ENCODE data around the gene VWA5B2.

Gene VWA5B2

DNA sequence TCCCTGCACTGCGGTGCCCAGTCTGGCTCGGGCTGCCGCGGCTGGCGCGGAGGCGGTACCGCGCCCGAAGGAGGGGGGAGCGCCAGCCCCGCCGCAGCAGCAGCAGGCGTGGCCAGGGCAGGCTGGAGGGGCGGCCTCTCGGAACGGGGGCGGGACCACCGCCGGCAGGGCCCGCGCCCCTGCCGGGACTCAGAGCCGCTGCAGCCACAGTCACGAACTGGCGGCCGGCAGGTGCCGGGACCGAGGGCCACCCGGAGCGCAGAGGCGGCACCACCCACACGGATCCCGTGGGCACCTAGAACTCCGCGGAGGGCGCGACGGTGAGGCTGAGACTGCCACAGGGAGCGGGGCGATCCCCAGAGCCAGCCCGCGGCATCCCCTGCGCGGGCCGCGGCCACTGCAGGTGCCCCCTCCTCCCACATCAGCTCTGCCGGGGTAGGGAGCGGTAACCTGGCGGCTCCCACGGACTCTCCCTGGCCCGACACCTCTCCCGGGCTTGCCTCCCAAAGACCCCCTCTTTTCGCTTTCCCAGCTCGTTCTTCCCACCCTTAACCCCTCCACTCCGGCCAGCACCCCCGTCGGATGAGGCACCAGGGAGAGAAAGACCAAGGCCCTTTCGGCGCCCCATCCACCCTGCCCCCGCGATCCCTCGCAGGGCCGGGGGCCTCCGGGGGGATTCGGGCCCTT is at the start of gene VWA5B2 (continued):
- TF ChIP-seq, protein P1, sequence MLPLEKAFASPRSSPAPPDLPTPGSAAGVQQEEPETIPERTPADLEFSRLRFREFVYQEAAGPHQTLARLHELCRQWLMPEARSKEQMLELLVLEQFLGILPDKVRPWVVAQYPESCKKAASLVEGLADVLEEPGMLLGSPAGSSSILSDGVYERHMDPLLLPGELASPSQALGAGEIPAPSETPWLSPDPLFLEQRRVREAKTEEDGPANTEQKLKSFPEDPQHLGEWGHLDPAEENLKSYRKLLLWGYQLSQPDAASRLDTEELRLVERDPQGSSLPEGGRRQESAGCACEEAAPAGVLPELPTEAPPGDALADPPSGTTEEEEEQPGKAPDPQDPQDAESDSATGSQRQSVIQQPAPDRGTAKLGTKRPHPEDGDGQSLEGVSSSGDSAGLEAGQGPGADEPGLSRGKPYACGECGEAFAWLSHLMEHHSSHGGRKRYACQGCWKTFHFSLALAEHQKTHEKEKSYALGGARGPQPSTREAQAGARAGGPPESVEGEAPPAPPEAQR (tag by site-specific recombination; IDR thresholded peaks at IDR 0.05): no peak
- TF ChIP-seq, protein P2, sequence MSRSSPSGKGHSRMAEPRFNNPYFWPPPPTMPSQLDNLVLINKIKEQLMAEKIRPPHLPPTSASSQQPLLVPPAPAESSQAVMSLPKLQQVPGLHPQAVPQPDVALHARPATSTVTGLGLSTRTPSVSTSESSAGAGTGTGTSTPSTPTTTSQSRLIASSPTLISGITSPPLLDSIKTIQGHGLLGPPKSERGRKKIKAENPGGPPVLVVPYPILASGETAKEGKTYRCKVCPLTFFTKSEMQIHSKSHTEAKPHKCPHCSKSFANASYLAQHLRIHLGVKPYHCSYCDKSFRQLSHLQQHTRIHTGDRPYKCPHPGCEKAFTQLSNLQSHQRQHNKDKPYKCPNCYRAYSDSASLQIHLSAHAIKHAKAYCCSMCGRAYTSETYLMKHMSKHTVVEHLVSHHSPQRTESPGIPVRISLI (tag by site-specific recombination; IDR thresholded peaks at IDR 0.05): no peak
- TF ChIP-seq, protein P3, sequence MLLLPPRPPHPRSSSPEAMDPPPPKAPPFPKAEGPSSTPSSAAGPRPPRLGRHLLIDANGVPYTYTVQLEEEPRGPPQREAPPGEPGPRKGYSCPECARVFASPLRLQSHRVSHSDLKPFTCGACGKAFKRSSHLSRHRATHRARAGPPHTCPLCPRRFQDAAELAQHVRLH (tag by site-specific recombination; IDR thresholded peaks at IDR 0.05): no peak
- TF ChIP-seq, protein P4, sequence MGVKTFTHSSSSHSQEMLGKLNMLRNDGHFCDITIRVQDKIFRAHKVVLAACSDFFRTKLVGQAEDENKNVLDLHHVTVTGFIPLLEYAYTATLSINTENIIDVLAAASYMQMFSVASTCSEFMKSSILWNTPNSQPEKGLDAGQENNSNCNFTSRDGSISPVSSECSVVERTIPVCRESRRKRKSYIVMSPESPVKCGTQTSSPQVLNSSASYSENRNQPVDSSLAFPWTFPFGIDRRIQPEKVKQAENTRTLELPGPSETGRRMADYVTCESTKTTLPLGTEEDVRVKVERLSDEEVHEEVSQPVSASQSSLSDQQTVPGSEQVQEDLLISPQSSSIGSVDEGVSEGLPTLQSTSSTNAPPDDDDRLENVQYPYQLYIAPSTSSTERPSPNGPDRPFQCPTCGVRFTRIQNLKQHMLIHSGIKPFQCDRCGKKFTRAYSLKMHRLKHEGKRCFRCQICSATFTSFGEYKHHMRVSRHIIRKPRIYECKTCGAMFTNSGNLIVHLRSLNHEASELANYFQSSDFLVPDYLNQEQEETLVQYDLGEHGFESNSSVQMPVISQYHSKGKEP (tag by site-specific recombination; IDR thresholded peaks at IDR 0.05): no peak
- TF ChIP-seq ZNF548 (tag by site-specific recombination; IDR thresholded peaks at IDR 0.05): no peak
- 0 out of 2 replicates have a peak, but pooled peaks have one; percentile 14 for TF ChIP-seq BCL11B (tag by site-specific recombination; IDR thresholded peaks at IDR 0.05; ENCODE audit: low read depth)
- TF ChIP-seq, protein P5, sequence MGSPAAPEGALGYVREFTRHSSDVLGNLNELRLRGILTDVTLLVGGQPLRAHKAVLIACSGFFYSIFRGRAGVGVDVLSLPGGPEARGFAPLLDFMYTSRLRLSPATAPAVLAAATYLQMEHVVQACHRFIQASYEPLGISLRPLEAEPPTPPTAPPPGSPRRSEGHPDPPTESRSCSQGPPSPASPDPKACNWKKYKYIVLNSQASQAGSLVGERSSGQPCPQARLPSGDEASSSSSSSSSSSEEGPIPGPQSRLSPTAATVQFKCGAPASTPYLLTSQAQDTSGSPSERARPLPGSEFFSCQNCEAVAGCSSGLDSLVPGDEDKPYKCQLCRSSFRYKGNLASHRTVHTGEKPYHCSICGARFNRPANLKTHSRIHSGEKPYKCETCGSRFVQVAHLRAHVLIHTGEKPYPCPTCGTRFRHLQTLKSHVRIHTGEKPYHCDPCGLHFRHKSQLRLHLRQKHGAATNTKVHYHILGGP (tag by site-specific recombination; IDR thresholded peaks at IDR 0.05): no peak
- no peak for TF ChIP-seq ZNF354C (tag by site-specific recombination; IDR thresholded peaks at IDR 0.05; ENCODE audit: borderline replicate concordance, low read depth)
- TF ChIP-seq KLF9 (tag by site-specific recombination; IDR thresholded peaks at IDR 0.05; ENCODE audit: low read depth): peak; percentile 55; the same call in 1 of the 2 replicates
- no peak for TF ChIP-seq ZBTB21 (tag by site-specific recombination; IDR thresholded peaks at IDR 0.05)
- no peak for TF ChIP-seq OVOL3 (tag by site-specific recombination; IDR thresholded peaks at IDR 0.05)
- TF ChIP-seq GLI2 (tag by site-specific recombination; IDR thresholded peaks at IDR 0.05; ENCODE audit: borderline replicate concordance, low read depth): no peak
- TF ChIP-seq, protein P6, sequence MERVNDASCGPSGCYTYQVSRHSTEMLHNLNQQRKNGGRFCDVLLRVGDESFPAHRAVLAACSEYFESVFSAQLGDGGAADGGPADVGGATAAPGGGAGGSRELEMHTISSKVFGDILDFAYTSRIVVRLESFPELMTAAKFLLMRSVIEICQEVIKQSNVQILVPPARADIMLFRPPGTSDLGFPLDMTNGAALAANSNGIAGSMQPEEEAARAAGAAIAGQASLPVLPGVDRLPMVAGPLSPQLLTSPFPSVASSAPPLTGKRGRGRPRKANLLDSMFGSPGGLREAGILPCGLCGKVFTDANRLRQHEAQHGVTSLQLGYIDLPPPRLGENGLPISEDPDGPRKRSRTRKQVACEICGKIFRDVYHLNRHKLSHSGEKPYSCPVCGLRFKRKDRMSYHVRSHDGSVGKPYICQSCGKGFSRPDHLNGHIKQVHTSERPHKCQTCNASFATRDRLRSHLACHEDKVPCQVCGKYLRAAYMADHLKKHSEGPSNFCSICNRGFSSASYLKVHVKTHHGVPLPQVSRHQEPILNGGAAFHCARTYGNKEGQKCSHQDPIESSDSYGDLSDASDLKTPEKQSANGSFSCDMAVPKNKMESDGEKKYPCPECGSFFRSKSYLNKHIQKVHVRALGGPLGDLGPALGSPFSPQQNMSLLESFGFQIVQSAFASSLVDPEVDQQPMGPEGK (tag by site-specific recombination; IDR thresholded peaks at IDR 0.05): peak; percentile 71
- 0 out of 2 replicates have a peak, but pooled peaks have one; percentile 27 for TF ChIP-seq ZNF561 (tag by site-specific recombination; IDR thresholded peaks at IDR 0.05; ENCODE audit: borderline replicate concordance)
- TF ChIP-seq, protein P7, sequence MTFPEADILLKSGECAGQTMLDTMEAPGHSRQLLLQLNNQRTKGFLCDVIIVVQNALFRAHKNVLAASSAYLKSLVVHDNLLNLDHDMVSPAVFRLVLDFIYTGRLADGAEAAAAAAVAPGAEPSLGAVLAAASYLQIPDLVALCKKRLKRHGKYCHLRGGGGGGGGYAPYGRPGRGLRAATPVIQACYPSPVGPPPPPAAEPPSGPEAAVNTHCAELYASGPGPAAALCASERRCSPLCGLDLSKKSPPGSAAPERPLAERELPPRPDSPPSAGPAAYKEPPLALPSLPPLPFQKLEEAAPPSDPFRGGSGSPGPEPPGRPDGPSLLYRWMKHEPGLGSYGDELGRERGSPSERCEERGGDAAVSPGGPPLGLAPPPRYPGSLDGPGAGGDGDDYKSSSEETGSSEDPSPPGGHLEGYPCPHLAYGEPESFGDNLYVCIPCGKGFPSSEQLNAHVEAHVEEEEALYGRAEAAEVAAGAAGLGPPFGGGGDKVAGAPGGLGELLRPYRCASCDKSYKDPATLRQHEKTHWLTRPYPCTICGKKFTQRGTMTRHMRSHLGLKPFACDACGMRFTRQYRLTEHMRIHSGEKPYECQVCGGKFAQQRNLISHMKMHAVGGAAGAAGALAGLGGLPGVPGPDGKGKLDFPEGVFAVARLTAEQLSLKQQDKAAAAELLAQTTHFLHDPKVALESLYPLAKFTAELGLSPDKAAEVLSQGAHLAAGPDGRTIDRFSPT (tag by site-specific recombination; IDR thresholded peaks at IDR 0.05): peak; percentile 67; the same call in 1 of the 2 replicates
- peak; percentile 68; the same call in 1 of the 2 replicates for TF ChIP-seq ZNF660 (tag by site-specific recombination; IDR thresholded peaks at IDR 0.05)
- TF ChIP-seq ZNF501 (tag by site-specific recombination; IDR thresholded peaks at IDR 0.05): peak; percentile 56; the same call in 1 of the 2 replicates
- TF ChIP-seq ZNF146 (tag by site-specific recombination; IDR thresholded peaks at IDR 0.05): no peak
- TF ChIP-seq, protein P8, sequence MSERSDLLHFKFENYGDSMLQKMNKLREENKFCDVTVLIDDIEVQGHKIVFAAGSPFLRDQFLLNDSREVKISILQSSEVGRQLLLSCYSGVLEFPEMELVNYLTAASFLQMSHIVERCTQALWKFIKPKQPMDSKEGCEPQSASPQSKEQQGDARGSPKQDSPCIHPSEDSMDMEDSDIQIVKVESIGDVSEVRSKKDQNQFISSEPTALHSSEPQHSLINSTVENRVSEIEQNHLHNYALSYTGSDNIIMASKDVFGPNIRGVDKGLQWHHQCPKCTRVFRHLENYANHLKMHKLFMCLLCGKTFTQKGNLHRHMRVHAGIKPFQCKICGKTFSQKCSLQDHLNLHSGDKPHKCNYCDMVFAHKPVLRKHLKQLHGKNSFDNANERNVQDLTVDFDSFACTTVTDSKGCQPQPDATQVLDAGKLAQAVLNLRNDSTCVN (tag by site-specific recombination; optimal IDR thresholded peaks at IDR 0.05): peak; percentile 66
- TF ChIP-seq EGR2 (tag by site-specific recombination; IDR thresholded peaks at IDR 0.05; ENCODE audit: low read depth): peak; percentile 75
- no peak for TF ChIP-seq ZNF140 (tag by site-specific recombination; IDR thresholded peaks at IDR 0.05)
- peak; percentile 45; the same call in 1 of the 2 replicates for TF ChIP-seq ZBTB20 (tag by site-specific recombination; IDR thresholded peaks at IDR 0.05)
- TF ChIP-seq ZNF391 (tag by site-specific recombination; IDR thresholded peaks at IDR 0.05; ENCODE audit: borderline replicate concordance, low read depth): no peak
- no peak for TF ChIP-seq ZNF529 (tag by site-specific recombination; IDR thresholded peaks at IDR 0.05; ENCODE audit: insufficient replicate concordance)
- TF ChIP-seq ZIC2 (tag by site-specific recombination; IDR thresholded peaks at IDR 0.05): peak; percentile 14; the same call in 1 of the 2 replicates
- 0 out of 2 replicates have a peak, but pooled peaks have one; percentile 24 for TF ChIP-seq ZNF341 (tag by site-specific recombination; IDR thresholded peaks at IDR 0.05; ENCODE audit: low read depth)
- no peak for TF ChIP-seq REPIN1 (tag by site-specific recombination; IDR thresholded peaks at IDR 0.05; ENCODE audit: low read depth)
- TF ChIP-seq ZNF366 (tag by site-specific recombination; conservative IDR thresholded peaks at IDR 0.05): no peak

Data from HEK293 (cell line).